OCI-LY1 (cell line): ENCODE results near the gene RIPOR2.

Experiments used
- H2AFZ ChIP-seq: fragments of 200-600 bp; sonication (generic), shearing (Covaris generic); 2 replicates; pipeline ENCODE4 v1.6.0; 2014; ENCODE audit warnings: antibody characterized with exemption, mild to moderate bottlenecking, low read length
- H3F3A ChIP-seq: fragments of 200-600 bp; sonication (generic), shearing (Covaris generic); 2 replicates; pipeline ENCODE4 v1.6.0; 2014; ENCODE audit warnings: mild to moderate bottlenecking, antibody characterized with exemption, low read length, moderate library complexity; ENCODE audit not compliant: insufficient read depth
- H3K27ac ChIP-seq: fragments of 200-600 bp; sonication (generic); 2 replicates; pipeline ENCODE4 v1.5.1; 2014; ENCODE audit warnings: low read length, mixed run types, mild to moderate bottlenecking, low read depth; ENCODE audit not compliant: poor library complexity, severe bottlenecking
- H3K27me3 ChIP-seq: fragments of 200-600 bp; sonication (generic); 2 replicates; pipeline ENCODE4 v1.6.0; 2014; ENCODE audit warnings: antibody characterized with exemption, mild to moderate bottlenecking, low read length, moderate library complexity; ENCODE audit not compliant: insufficient read depth
- H3K36me3 ChIP-seq: fragments of 200-600 bp; sonication (generic); 2 replicates; pipeline ENCODE4 v1.6.1; 2014; ENCODE audit warnings: mild to moderate bottlenecking, antibody characterized with exemption, low read length, moderate library complexity, mixed read lengths; ENCODE audit not compliant: insufficient read depth
- H3K4me1 ChIP-seq: fragments of 200-600 bp; sonication (generic); 2 replicates; pipeline ENCODE4 v1.5.1; 2014; ENCODE audit warnings: mild to moderate bottlenecking, low read length, moderate library complexity; ENCODE audit not compliant: insufficient read depth, severe bottlenecking
- H3K4me2 ChIP-seq: fragments of 200-600 bp; sonication (generic), shearing (Covaris generic); 2 replicates; pipeline ENCODE4 v1.6.1; 2014; ENCODE audit warnings: low read length
- H3K4me3 ChIP-seq: fragments of 200-600 bp; sonication (generic); 2 replicates; pipeline ENCODE4 v1.5.1; 2014; ENCODE audit warnings: low read length, low read depth, mild to moderate bottlenecking, mixed read lengths; ENCODE audit not compliant: poor library complexity, severe bottlenecking
- H3K79me2 ChIP-seq: fragments of 200-600 bp; shearing (Covaris generic); 2 replicates; pipeline ENCODE4 v1.6.1; 2016; ENCODE audit warnings: mixed run types, low read length, mixed read lengths; ENCODE audit not compliant: insufficient read depth
- H3K9ac ChIP-seq: fragments of 200-600 bp; sonication (generic), shearing (Covaris generic); 2 replicates; pipeline ENCODE4 v1.6.1; 2014; ENCODE audit warnings: mild to moderate bottlenecking, low read length, mixed read lengths
- H3K9me2 ChIP-seq: fragments of 200-600 bp; sonication (generic), shearing (Covaris generic); 2 replicates; pipeline ENCODE4 v1.6.1; 2014; ENCODE audit warnings: low read depth, mild to moderate bottlenecking, low read length, mixed read lengths
- H3K9me3 ChIP-seq: fragments of 200-600 bp; shearing (Covaris generic); 2 replicates; pipeline ENCODE4 v1.6.1; 2014; ENCODE audit warnings: low read length, mixed read lengths
- H4K20me1 ChIP-seq: fragments of 200-600 bp; sonication (generic), shearing (Covaris generic); 2 replicates; pipeline ENCODE4 v1.6.0; 2016; ENCODE audit warnings: mild to moderate bottlenecking, low read length; ENCODE audit not compliant: insufficient read depth
- EZH2 ChIP-seq: fragments of 200-600 bp; sonication (generic), shearing (Covaris generic); IDR thresholded peaks from 2 replicates; pipeline ENCODE4 v1.8.0; 2017; ENCODE audit warnings: borderline replicate concordance, mixed run types, mild to moderate bottlenecking, antibody characterized with exemption, low read length, moderate library complexity, mixed read lengths
- TF ChIP-seq, protein P1 (sequence below): fragments of 200-600 bp; sonication (generic), shearing (Covaris generic); IDR thresholded peaks from 2 replicates; pipeline ENCODE4 v1.5.1; 2017; ENCODE audit warnings: mild to moderate bottlenecking, antibody characterized with exemption, low read length, moderate library complexity, mixed read lengths

Gene RIPOR2

DNA sequence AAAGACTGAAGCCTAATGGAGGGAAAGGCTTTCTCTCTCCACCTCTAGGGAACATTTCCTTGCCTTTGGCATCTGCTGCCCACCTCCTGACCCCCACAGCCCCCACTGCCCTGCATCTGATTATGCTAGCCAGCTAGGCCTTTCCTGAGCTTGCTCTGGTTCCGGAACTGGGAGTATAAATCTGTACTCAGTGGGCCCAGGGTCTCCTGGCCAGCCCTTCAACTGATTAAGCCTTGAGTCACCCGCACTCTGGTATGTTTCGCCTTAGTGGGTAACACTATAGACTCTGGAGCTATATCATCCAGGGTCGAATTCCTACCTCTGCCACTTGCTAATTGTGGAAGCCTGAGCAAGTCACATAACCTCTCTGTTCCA lies 45.6 kb upstream of the RIPOR2 start:
- no peak overlapping the region for H2AFZ ChIP-seq
- H3K9me3 ChIP-seq = no peaks in the 10 kb centered on the region
- no peaks in the 10 kb centered on the region for H3K27me3 ChIP-seq
- H3K4me2 ChIP-seq = no peak overlapping the region
- no peak overlapping the region for H3K4me3 ChIP-seq
- no peaks in the 10 kb centered on the region for H3K4me1 ChIP-seq
- H3K79me2 ChIP-seq = no peaks in the 10 kb centered on the region
- H4K20me1 ChIP-seq = no peaks in the 10 kb centered on the region
- H3K27ac ChIP-seq = no peak overlapping the region
- H3K9me2 ChIP-seq = no peaks in the 10 kb centered on the region
- no peak for TF ChIP-seq EZH2
- TF ChIP-seq, protein P1, sequence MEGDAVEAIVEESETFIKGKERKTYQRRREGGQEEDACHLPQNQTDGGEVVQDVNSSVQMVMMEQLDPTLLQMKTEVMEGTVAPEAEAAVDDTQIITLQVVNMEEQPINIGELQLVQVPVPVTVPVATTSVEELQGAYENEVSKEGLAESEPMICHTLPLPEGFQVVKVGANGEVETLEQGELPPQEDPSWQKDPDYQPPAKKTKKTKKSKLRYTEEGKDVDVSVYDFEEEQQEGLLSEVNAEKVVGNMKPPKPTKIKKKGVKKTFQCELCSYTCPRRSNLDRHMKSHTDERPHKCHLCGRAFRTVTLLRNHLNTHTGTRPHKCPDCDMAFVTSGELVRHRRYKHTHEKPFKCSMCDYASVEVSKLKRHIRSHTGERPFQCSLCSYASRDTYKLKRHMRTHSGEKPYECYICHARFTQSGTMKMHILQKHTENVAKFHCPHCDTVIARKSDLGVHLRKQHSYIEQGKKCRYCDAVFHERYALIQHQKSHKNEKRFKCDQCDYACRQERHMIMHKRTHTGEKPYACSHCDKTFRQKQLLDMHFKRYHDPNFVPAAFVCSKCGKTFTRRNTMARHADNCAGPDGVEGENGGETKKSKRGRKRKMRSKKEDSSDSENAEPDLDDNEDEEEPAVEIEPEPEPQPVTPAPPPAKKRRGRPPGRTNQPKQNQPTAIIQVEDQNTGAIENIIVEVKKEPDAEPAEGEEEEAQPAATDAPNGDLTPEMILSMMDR = no peak
- no peaks in the 10 kb centered on the region for H3F3A ChIP-seq
- no peak overlapping the region for H3K9ac ChIP-seq
- peaks cover 2% of the 10 kb centered on the region; the same call in 1 of the 2 replicates for H3K36me3 ChIP-seq

DNA sequence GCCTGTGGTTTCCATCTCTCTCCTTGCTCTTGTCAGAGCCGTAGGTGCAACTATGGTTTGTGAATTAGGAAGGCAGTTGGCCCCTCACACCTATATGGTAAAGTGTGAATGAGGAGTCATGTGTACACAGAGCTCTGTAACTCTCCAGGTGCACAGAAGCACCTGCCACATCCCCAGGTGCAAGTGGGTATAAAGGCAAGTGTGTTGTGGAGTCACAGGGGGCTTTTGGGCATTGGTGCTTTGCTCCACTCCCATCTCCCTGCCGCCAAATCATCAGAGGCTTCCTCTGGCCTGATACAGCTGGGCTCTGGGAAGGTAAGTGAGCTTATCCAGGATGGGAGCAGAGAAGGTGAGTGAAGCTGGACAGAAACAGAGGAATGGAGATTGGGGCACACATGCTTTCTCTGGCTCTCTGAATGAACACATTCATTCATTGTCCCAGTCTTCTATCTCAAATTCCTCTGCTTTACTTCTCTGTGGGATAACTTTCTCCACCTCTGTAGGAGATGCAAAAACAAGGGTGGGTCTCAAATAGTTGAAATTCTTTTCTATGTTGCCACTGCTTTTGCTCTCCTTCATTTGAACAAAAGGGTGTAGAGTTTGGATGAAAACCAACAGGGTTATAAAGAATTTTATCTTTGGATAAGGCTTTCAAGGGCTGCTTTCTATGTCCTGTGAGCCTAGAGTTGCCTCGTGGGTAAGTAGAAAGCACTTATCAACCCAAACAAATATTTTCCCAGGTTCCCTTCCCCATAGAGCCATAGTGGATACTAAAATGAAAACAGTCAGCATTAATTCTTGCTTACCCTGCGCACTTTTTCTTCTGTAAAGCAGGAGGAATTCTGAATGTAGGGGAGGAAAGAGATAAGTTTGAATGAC lies 45.0 kb upstream of the RIPOR2 start:
- Histone ChIP-seq H3K79me2 (no peaks in the 10 kb centered on the region), H3K9ac (no peak overlapping the region), H3K9me3 (no peaks in the 10 kb centered on the region), H3K36me3 (no peaks in the 10 kb centered on the region), H2AFZ (no peak overlapping the region), H3K27me3 (no peaks in the 10 kb centered on the region), H3K9me2 (no peaks in the 10 kb centered on the region), H3F3A (no peaks in the 10 kb centered on the region), H3K27ac (no peak overlapping the region), H3K4me2 (no peak overlapping the region), H4K20me1 (no peaks in the 10 kb centered on the region), H3K4me3 (no peak overlapping the region), H3K4me1 (no peaks in the 10 kb centered on the region)
- TF ChIP-seq, protein P1 = no peak
- no peak for TF ChIP-seq EZH2

DNA sequence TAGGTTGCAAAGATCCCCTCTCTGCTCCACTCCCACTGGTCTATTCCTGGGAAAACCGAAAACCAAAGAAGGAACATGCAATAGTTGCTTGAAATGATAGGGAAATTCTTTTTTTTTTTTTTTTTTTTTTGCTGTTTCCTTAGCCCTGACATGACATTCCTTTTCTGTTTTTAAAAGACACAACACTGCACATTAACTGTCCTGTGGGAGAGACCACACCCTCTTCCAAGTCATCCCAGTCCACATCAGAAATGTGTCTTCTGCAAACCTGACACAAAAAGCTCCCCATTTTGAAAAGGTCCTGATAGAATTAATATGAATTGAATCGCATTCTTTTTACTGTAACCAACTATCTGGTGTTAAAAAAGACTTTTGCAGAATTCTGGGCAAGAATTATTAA lies 43.4 kb upstream of the RIPOR2 start:
- no peak overlapping the region for H2AFZ ChIP-seq
- H3K27me3 ChIP-seq = no peaks in the 10 kb centered on the region
- no peaks in the 10 kb centered on the region for H4K20me1 ChIP-seq
- no peaks in the 10 kb centered on the region for H3K36me3 ChIP-seq
- TF ChIP-seq, protein P1 = no peak
- TF ChIP-seq EZH2 = no peak
- H3F3A ChIP-seq = no peaks in the 10 kb centered on the region
- no peaks in the 10 kb centered on the region for H3K9me2 ChIP-seq
- no peaks in the 10 kb centered on the region for H3K9me3 ChIP-seq
- no peak overlapping the region for H3K4me3 ChIP-seq
- H3K9ac ChIP-seq = no peak overlapping the region
- H3K27ac ChIP-seq = no peak overlapping the region
- no peaks in the 10 kb centered on the region for H3K79me2 ChIP-seq
- no peak overlapping the region for H3K4me2 ChIP-seq
- H3K4me1 ChIP-seq = no peaks in the 10 kb centered on the region
